ENCODE data around the gene MSX1. TPM values are rescaled to one million over a fixed set of nuclear protein-coding genes. Genes with fewer than 3 reads are reported as not detected.

MSX1 gene
- total RNA-seq, 1 experiment from 2014 or later, result not detected

GRCh38 chr4:4849524-4850193, 9.8 kb upstream of the MSX1 start:
- Histone ChIP-seq H3K18ac (ENCODE audit: insufficient read length, low read depth, low read length) (no peak overlapping the region), H3K4me1 (ENCODE audit: insufficient read depth, low read length) (no peaks in the 10 kb centered on the region), H3K4me2 (ENCODE audit: insufficient read depth, insufficient read length, low read length) (no peak overlapping the region), H3K14ac (ENCODE audit: insufficient read depth, low read length) (no peak overlapping the region), H3K56ac (ENCODE audit: insufficient read length, low read depth, low read length) (no peak overlapping the region), H4K20me1 (ENCODE audit: control insufficient read depth, insufficient read depth, insufficient read length) (no peaks in the 10 kb centered on the region), H2BK5ac (ENCODE audit: insufficient read length, low read length) (no peak overlapping the region), H2AFZ (ENCODE audit: low read length) (no peak overlapping the region), H3K4ac (ENCODE audit: low read depth, low read length) (no peak overlapping the region), H3K79me1 (ENCODE audit: insufficient read depth, low read depth, low read length, poor library complexity, severe bottlenecking) (no peaks in the 10 kb centered on the region), H2BK20ac (ENCODE audit: low read depth, low read length, poor library complexity, severe bottlenecking) (no peak overlapping the region), H2BK15ac (ENCODE audit: low read depth, low read length) (no peak overlapping the region), H3T11ph (ENCODE audit: low read length) (no peak overlapping the region), H3K79me2 (ENCODE audit: insufficient read depth, low read length) (no peaks in the 10 kb centered on the region), H4K91ac (ENCODE audit: insufficient read length, low read depth, low read length) (no peak overlapping the region), H2BK120ac (ENCODE audit: low read depth, low read length, poor library complexity, severe bottlenecking) (no peak overlapping the region), H3K27me3 (ENCODE audit: insufficient read depth, low read length) (peaks cover 48% of the 10 kb centered on the region), H3K9ac (ENCODE audit: extremely low read depth, insufficient read length, low read length) (no peak overlapping the region), H3K23ac (ENCODE audit: insufficient read length, low read depth, low read length) (no peak overlapping the region), H3K23me2 (ENCODE audit: insufficient read length, low read depth, low read length, poor library complexity, severe bottlenecking) (peaks cover 3% of the 10 kb centered on the region), H2BK12ac (ENCODE audit: insufficient read length, low read depth, low read length) (no peak overlapping the region), H4K8ac (replicated peaks; ENCODE audit: insufficient read length, low read depth, low read length) (no peak overlapping the region), H2AK5ac (ENCODE audit: insufficient read length, low read length) (no peak overlapping the region), H3K27ac (ENCODE audit: insufficient read length, low read depth, low read length) (no peak overlapping the region), H3K9me3 (ENCODE audit: control insufficient read depth, low read depth, low read length) (no peaks in the 10 kb centered on the region), H4K5ac (ENCODE audit: insufficient read length, low read depth, low read length) (no peak overlapping the region)
- TF ChIP-seq CTCF (conservative IDR thresholded peaks at IDR 0.05), result no peak
- Mint-ChIP-seq H3K27ac (no peak overlapping the region), H3K27me3 (ENCODE audit: low read depth) (peaks cover 99% of the 10 kb centered on the region), H3K4me3 (no peak overlapping the region), H3K36me3 (ENCODE audit: insufficient read depth in 1 of 3, low read depth in 3 of 3) (peaks cover 0 to 1% (median 0%) of the 10 kb centered on the region in 3 experiments; a peak in 1 of 7 replicates), H3K4me1 (peaks cover 9 to 16% of the 10 kb centered on the region in 2 experiments), H3K9me3 (peaks cover 0 to 3% of the 10 kb centered on the region in 2 experiments; a peak in 1 of 5 replicates)
- WGBS (ENCODE audit: extremely low coverage, insufficient read length, low lambda C conversion rate), result no CpG with 5 or more reads among the region's 9 CpGs
- DNase-seq, result no peak

All from H9 (cell line).